GM21381 (cell line): ENCODE measurements around the gene LRRN4.
"Not testable (repeated sequence)": the region's sequence is repeated elsewhere in the genome, so short reads cannot be mapped to it uniquely, and the experiment has no call there.

Source experiments
- ATAC-seq: cut with Tn5 transposase; IDR thresholded peaks from one replicate; pipeline ENCODE4 v1.9.1; 2021; ENCODE audit warnings: mild to moderate bottlenecking, moderate library complexity; ENCODE audit not compliant: unreplicated experiment

Gene LRRN4

GRCh38 chr20:6060213-6060612 is 6.4 kb upstream of the LRRN4 start:
- no peak for ATAC-seq

- no peak for ATAC-seq
Measured at GRCh38 chr20:6058684-6059295, 4.9 kb upstream of the LRRN4 start.

DNA sequence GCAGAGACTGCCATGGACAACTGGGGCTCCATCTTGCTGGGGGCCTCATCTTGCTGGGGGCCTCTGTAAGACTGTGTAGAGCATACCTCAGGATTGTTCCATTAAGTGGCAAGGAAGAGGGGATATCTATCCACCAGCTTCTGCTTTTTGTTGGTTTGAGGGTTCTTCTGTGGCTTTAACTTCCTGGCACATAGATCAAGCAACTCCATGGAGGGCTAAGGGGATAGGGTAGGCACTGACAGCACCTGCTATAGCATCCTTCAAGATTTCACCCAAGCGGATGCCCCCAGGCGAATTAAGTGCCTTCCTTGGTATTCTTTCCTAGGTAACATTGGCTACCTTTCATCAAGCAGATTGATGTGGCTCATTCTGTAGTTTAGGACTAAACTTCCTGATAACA is 3.8 kb upstream of the LRRN4 start:
- no peak for ATAC-seq

- no peak for ATAC-seq
Measured at GRCh38 chr20:6057139-6057538, 3.3 kb upstream of the LRRN4 start.

DNA sequence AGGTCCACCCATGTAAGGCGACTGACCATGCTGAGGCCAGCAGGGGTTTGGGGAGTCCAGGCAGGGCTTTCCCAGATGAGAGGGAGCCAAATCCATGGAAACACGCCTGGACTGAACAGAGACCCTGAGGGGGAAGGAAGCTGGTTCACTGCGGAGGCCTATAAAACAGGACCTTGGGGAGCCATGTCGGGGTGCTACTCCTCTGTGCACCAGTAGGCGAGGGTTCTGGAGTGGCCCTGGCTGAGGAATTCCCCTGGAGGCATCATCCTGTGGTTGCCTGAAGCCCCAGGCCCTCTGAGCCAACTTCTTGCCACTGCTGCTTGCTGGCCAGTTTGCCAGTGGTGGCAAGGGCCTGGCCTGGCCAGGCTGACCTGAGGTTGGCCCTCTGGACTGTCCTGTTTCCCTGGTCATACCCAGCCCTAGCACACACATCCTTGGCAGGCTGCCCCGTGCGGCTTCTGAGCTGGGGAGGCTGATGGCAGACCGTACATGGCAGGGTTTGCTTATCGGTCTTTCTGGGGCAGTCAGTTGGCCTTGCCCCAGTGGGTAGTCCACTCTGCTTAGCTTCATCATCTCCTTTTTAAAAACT is 2.2 kb upstream of the LRRN4 start:
- no peak for ATAC-seq

DNA sequence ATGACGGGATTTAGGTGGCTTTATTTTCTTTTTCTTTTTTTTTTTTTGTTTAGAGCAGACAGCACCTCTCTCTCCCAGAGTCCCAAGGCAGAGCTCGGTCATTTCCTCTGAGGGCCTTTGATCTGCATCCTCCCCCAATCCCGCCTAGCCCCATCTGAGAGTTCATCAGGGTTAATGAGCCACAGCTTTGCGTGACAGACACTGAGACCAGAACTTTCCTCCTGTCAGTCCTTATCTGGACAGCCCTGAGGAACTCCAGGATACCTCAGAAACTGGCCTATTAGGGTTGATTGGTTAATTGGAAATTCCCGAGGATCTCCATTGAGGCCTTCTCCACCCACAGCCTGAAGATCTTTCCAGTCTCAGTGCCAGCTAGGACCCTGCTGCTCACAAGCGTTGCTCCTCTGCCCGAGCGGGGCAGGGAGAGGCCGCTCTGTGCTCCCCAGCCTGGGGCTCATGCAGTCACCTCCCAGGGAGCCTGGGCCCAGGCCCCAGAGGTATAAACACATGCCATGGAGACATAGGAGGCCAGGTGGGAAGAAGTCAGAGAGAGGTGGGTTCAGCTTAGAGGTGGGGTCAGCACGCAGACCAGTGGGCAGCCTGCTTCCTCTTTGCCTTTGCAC is 1.4 kb upstream of the LRRN4 start:
- no peak for ATAC-seq

- not testable (repeated sequence) for ATAC-seq
Measured at GRCh38 chr20:6054689-6055051, 810 bp upstream of the LRRN4 start.

GRCh38 chr20:6053064-6053775 is 640 bp downstream of the LRRN4 start:
- no peak for ATAC-seq

DNA sequence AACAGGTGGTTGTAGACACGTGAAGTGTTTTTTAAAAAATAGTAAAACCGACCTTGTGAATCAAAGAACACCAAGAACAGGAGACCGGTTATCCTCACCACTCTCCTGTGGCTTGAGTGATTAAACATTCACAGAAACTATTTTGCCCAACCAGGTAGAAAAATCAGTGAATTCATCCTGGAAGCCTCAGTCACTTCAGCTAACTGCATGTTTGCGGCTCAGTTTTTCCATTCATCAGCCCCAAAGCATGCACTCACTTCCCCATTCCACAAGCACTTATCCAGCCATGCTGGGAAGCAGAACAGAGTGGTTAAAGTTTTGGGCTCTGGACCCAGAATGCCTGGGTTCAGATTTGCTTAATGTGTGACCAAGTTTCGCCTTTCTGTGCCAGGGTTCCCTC is 2.4 kb downstream of the LRRN4 start:
- no peak for ATAC-seq

- ATAC-seq: no peak
Measured at GRCh38 chr20:6048391-6048790, 5.5 kb downstream of the LRRN4 start.

DNA sequence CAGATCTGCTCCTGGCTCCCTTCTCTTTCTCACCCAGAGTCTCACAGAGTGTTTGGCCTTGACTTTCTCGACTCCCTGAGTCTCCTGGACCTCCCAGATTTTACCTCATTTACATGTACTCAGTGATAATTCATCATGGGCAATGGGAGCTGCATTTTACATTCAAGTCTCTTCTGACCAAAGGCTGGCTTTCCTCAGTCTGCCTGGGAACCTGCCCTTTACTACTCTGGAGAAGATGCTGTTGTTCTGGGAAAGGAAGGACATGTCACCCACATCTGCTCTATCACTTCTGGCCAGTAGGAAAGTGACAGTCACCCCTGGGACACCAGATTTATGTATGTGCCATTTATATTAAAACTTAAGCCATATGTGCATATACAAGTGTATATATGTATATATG is 7.4 kb downstream of the LRRN4 start:
- ATAC-seq: no peak

DNA sequence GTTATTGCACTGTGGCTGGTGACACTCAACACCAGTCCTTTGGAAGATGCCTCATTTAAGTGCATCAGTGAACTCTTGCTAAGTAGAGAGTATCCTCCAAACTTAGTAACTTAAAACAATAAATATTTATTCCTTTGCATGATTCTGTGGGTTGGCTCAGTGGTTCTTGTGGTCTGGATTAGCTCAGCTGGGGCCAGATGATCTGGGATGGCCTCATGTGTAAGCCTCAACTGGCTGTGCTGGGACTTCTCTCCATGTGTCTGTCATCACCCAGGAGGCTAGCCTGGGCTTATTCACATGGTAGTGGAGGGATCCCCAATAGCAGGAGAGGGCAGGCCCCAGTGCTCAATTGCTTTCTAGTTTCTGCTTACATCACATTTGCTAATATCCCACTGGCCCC is 8.3 kb downstream of the LRRN4 start:
- ATAC-seq: no peak

- no peak for ATAC-seq
Measured at GRCh38 chr20:6044115-6044514, 9.7 kb downstream of the LRRN4 start.

- ATAC-seq: no peak
Measured at GRCh38 chr20:6041808-6042265, 12.0 kb downstream of the LRRN4 start.

GRCh38 chr20:6040958-6041807 is 12.7 kb downstream of the LRRN4 start:
- ATAC-seq: no peak

- ATAC-seq: no peak
Measured at GRCh38 chr20:6040540-6040939, 13.3 kb downstream of the LRRN4 start.

DNA sequence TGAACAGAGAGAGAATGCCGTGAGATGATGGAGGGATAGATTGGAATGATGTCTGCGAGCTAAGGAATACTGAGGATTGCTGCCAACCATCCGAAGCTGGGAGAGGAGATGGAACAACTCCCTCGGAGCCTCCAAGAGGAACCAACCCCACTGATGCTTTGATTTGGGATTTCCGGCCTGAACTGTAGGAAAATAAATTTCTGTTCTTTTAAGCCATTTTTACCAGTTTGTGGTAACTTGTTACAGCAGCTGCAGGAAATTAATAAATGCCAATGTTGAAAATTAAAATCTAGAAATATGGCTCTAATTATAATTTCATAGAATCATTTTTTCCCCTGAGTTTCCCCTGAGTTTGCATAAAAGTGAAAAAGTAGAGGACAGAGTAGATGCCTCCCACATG is 14.1 kb downstream of the LRRN4 start:
- ATAC-seq: no peak

- no peak for ATAC-seq
Measured at GRCh38 chr20:6038256-6038655, 15.6 kb downstream of the LRRN4 start.

- ATAC-seq: no peak
Measured at GRCh38 chr20:6037082-6037481, 16.8 kb downstream of the LRRN4 start.

DNA sequence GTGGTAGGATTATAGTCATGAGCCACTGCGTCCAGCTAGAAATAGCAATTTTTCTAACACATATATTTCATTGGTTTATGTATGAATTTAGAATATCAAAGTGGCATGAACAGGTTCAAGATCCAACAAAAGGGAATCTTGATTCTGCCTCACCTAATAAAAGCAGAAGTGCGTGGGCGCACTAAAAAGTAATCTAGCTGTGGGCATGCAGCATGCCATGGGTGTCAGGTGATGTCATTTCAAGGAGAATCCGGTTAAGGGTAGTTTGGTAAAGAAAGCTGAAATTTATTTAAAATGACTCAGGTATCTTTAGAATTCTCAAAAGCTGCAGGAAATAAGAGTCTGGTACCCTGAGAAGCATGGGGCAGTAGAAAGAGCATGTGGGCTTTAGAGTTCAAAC is 17.6 kb downstream of the LRRN4 start:
- ATAC-seq: no peak
